HT-29 (cell line): ENCODE data around the gene TRAF3IP1. TPM values are rescaled to one million over a fixed set of nuclear protein-coding genes. Genes with fewer than 3 reads are reported as not detected.
A peak's percentile ranks its signal among the peaks of the same experiment; 100 is the strongest.
"Not testable (repeated sequence)": the region's sequence is repeated elsewhere in the genome, so short reads cannot be mapped to it uniquely, and the experiment has no call there.

Experiments used
- DNase-seq: peaks from one replicate; pipeline ENCODE4 v3.0.0-alpha.2; 2015; ENCODE audit warnings: low spot score
- total RNA-seq: library from RNA; depleted of rRNA; stranded (reverse); fragments of >200 nt; shearing (Covaris generic); gene quantifications from 2 replicates; pipeline ENCODE4 v1.2.3, GENCODE V29; 2014

Gene TRAF3IP1
- total RNA-seq, 1 experiment from 2014 or later = 2.4 TPM

DNA sequence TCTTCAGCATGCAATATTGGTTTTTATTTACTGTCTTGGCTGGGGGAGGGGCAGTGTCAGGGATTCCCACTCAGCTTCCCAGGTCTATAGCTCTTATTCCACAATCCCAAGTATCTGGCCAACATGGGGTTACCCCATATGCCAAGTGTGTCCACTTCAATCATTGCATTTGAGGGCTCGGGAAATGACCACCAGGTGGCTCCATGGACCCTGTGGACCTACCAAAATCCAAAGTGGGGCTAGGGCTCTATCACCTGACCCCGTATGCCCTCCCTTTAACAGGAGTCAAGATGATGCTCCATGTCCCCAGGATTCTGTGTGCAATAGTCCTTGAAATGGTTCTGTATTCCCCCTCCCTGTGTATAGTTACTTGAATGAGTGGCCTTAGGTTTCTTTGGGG, 12.1 kb upstream of the TRAF3IP1 start:
- DNase-seq = no peak

DNA sequence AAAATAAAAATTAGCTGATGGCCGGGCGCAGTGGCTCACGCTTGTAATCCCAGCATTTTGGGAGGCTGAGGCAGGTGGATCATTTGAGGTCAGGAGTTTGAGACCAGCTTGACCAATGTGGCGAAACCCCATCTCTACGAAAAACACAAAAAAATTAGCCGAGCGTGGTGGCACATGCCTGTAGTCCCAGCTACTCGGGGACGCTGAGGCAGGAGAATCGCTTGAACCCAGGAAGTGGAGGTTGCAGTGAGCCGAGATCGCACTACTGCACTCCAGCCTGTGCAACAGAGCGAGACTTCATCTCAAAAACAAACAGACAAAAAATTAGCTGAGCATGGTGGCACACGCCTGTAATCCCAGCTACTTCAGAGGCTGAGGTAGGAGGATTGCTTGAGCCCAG, 9.6 kb upstream of the TRAF3IP1 start:
- DNase-seq = not testable (repeated sequence)

DNA sequence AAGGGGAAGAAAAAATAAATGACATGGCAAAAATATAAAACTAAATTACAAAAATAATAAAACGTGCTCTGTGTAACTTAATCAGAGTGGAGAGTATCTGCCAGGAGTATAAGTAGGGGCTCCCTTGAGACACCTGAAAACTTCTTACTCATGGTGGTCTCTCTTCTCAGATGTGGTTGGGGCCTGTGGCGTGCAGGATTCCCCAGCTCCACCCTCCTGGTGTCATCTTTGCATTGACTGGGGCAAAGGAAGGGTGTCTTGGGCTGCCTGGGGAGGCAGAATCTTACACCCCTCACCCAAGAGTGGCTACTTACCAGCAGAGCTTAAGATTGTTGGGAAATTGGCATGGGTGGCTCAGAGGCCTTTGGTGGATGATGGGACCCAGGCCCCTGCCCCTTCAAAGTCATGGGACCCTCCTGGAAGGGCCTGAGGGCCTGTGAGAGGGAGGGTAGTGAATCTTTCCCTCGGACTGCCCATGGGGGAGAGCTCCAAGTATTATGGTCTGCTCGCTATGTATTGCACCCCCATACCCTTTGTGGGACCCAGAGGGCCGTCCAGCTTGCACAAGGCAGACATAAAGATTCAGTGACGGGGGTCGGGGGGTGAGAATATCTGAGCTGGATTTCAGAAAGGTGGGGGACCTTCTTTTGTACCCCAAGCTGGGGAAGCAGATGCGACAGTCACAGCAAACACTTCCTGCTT, 6.9 kb upstream of the TRAF3IP1 start:
- DNase-seq = no peak

DNA sequence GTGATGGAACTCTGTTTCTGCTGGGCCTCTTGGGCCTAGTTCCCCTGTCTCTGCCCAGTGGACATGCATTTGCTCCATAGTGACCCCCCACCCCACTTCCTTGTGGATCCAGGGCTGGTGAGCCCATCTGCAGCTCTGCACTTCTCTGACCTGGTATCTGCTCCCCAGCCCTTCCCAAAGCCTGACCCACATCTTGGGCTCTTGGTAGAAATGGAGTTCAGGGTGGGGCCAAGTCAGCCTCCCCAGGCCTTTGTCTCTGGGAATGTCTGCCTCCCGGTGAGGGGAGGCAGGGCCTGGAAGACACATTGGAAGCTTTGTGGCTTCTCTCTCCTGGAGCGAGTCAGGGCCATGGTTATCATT, 6.3 kb upstream of the TRAF3IP1 start:
- DNase-seq = no peak

DNA sequence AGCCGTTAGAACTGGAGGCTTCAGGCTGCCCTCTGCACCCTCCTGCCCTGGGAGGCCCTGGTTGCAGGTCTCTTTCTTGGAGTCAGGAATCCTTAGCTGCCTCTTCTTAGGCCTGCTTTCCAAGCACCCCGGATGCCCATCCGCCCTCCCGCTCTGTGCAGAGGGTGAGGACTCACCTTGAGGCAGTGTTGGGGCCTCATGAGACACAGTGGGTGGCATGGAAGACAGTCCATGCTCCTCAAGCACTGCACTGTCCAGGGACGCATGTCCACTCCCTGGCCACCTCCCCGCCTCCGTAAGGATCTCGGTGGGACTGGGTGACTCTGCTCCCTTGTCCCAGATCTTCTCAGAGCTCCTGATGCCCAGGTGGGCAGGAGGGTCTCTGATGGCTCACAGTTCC, 5.7 kb upstream of the TRAF3IP1 start:
- no peak for DNase-seq

DNA sequence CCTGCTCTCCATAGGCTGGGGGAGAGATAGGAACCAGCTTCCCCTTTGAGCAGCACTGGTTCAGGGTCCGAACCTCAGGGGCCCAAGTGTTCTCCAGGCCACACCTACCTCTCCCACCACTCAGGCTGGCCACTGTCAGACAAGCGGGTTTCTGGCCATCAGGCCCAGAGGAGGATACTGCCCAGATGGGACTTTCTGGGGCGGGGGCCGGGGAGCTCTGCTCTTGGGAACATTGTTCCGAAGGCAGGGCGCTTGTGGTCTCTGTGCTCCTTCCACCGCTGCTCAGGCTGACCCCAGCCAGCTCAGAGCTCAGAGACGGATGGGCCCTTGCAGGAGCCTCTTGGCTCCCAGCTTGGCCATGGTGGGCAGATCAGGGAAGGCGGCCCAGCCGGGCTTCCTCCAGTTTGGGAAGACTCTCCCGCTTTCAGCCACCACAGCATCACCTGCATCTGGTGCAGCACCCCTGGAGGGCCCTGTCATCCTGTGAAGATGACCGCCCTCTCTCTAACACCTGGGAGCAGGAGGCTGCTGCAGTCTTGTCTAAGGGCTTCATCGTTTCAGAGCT, 5.2 kb upstream of the TRAF3IP1 start:
- no peak for DNase-seq

DNA sequence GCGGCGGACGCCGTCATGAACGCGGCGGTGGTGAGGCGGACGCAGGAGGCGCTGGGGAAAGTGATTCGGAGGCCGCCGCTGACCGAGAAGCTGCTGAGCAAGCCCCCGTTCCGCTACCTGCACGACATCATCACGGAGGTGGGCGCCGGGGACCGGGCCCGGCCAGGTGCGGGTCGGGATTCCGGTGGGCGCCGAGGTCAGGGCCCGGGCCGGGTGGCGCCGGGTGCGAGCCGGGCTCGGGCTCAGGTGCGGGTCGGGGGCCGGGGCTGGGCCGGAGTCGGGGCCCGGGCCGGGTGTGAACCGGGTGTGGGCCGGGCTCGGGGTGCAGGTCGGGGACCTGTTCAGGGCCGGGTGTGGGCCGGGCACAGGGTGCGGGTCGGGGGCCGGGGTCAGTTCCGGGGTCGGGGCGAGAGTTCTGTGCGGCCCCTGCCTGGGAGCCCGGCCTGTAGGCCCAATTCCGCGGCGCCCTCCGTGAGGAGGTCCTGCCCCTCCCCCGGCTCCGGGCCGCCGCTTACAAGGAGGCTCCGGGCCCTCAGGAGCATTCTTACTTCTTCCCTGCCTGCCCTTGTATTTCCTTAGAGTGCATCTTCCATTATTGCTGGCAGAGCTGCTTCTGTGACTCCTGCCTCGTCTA, 447 bp downstream of the TRAF3IP1 start:
- no peak for DNase-seq

DNA sequence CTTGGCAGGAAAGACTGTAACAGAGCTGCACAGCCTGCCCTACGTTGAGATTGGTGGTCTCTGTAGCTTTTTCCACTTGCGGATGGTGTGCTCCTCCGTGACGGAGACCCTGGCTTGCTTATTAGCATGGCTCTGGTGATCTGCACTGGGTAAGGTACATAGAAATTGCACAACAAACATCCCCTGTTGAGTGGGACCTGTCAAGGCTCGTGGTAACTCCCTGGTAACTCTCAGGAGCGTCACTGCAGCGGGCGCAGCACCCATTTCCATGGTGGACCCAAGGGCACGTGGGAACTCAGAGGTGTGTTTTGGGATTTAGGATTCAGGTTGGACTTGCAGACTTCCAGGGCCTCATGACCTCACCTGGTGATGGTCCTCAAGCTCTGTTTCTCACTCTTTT, 1.1 kb downstream of the TRAF3IP1 start:
- no peak for DNase-seq

DNA sequence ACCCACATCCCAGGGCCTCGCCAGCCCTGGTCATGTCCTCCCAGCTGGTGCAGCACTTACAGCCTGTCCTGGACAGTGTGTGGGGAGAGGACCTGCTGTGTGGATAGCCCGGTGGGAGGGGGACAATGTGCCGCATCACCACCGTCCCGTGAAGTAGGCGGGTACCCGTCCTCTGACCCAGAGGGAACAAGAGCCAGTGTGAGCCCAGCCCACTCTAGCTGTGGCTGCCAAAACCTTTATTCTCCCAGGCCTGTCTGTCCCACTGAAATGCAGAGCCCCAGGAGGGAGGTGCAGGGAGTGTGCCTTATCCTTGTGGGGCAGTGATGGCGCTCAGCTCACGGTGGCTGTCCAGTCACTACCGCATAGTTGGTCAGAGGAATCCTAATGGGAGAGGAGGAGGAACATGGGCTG, 1.7 kb downstream of the TRAF3IP1 start:
- DNase-seq = no peak

DNA sequence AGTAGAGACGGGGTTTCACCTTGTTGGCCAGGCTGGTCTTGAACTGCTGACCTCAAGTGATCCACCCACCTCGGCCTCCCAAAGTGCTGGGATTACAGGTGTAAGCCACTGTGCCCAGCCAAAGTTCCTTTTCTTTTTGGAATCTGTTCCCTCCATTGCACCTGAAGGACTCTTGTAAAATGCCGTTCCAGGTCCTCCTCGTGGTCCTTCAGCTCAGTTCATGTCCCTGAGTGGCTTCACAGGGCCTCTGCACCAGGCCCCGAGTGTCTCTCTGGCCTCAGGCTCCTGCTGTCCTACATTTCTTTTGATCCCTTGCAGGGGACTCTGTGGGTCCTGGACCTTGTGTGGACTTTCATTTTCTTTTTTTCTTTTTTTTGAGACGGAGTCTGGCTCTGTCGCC, 3.9 kb downstream of the TRAF3IP1 start:
- DNase-seq = not testable (repeated sequence)

DNA sequence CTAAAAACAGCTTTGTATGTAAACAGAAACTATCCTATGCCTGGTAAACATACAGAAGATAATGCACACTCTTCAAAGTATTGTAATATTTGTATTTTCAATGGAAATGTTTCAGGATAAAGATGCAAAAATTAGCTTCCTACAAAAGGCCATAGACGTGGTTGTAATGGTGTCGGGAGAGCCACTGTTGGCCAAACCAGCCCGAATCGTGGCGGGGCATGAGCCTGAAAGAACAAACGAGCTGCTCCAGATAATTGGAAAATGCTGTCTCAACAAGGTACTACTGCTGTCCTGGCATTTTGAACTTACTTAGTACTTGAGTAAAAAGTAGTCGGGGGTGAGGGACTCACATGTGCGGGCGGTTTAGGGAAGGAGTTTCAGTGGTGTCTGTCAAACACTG, 5.4 kb downstream of the TRAF3IP1 start:
- no peak for DNase-seq

DNA sequence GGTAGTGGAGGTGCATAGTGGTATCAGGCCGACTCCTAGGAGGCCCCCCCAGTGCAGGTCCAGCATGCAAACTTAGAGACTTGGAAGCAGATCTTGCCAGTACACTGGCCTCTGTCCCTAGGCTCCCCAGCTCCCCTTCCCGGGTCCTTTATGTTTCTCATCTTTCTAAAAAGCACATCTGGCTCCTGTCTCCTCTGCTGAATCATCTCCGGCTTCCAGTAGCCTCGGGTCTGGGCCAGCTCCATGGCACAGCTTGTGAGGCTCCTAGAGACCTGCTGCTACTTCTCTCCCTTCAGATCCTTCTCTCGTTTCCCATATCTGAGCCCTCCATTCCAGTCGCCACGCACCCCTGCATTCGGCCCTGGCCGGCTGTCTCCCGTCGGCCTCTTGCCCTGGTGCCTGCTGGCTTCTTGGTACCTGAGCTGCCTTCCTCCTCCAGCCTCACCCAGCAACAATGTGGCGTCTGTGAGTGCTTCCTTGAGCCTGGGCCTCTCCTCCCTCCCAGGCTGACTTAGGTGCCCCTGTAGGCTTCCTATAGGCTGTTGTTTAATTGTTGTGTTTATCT, 6.6 kb downstream of the TRAF3IP1 start:
- no peak for DNase-seq

DNA sequence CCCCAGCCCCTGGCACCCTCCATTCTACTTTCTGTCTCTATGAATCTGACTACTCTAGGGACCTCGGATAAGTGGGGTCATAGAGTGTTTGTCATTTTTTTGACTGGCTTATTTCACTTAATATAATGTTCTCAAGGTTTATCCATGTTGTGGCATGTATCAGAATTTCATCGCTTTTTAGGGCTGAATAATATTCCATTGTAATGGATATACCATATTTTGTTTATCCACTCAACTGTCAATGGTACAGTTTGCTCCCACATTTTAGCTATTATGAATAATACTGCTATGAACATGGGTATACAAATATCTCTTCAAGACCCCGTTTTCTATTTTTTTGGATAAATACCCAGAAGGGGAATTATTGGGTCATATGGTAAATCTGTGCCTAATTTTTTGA, 7.4 kb downstream of the TRAF3IP1 start:
- no peak for DNase-seq

DNA sequence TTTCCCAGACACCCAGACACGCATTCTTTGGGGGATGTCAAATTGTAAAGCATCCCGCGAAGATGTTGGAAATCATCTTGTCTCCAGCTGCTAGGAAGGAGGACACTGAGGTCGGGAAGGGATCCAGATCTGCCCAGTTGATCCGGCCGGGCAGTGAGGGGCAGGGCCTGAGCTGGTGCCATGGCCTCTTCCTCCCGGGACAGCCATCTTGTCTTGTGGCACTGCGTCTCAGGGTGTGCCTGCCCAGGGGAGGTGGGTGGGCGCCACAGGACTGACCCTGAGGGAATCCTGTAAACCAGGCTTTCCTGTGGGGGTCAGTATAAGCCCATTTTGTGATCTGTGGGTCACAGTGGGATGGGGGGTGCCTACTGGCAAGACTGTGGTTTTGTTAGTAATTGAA, 10.1 kb downstream of the TRAF3IP1 start:
- no peak for DNase-seq

DNA sequence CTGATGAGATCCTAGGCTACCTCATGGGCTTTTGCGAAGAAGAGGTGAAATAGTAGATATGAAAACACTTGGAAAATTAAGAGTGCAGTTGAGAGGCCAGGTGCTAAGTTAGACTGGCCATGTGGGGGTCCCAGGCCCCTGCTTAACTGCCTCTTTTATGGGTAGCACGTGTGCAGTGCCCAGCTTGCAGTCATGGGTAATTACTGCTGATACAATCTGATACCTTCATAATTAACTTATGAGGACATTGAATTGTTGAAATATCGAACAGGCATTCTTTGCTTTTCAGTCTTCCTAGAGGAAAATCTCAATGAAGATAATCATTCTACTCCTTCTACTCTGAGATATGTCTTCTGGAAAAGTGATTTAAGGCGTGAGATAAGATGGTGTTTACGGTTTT, 11.6 kb downstream of the TRAF3IP1 start:
- DNase-seq = no peak

DNA sequence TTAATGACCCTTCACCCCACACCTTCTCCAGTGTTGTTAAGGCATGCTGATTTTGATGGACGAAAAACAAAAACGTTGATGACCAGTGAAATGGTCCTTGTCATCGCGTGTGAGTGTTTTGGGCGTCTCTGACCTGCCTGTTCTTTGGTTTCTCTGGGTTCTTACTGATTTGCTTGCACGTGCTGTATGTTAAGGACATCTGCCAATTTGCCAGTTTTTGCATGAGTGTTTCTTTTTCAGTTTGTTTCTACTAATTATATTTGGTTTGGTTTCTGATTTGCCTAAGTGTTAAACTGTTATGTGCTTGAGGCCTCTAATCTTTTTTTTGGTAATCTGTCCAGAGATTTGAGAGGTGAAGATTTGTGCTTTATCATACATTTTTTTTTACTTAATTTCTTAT, 14.6 kb downstream of the TRAF3IP1 start:
- DNase-seq = no peak

DNA sequence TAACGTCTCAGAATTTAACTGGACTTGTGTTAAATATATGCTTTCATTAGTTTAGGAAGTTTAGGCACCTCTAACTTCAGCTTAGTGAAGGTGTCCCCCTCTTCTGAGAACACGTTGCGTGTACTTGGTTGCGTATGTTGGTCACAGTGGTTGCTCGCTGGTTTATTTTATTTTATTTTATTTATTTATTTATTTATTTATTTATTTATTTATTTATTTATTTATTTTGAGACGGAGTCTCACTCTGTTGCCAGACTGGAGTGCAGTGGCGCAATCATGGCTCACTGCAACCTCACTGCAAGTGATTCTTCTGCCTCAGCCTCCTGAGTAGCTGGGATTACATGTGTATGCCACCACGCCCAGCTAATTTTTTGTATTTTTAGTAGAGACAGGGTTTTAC, 15.3 kb downstream of the TRAF3IP1 start:
- DNase-seq = not testable (repeated sequence)

DNA sequence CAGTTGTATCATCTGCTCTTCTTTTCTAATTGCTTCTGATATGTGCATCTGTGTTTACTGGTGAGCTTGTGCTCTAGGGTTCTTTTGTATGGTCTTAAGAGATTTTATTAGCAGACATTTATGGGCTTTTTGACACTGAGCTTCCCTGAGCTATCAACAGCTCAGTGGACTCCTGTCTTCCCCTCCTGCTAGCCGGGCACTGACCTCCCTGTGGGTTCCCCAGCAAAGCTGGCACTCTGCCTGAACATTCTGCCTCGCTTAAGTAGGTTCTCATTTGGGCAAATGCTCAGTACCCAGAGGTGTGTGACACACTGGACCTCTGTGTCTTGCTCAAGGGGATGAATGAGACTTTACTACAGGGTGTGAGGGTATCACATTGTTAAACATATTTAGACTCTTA, 15.8 kb downstream of the TRAF3IP1 start:
- DNase-seq = no peak

DNA sequence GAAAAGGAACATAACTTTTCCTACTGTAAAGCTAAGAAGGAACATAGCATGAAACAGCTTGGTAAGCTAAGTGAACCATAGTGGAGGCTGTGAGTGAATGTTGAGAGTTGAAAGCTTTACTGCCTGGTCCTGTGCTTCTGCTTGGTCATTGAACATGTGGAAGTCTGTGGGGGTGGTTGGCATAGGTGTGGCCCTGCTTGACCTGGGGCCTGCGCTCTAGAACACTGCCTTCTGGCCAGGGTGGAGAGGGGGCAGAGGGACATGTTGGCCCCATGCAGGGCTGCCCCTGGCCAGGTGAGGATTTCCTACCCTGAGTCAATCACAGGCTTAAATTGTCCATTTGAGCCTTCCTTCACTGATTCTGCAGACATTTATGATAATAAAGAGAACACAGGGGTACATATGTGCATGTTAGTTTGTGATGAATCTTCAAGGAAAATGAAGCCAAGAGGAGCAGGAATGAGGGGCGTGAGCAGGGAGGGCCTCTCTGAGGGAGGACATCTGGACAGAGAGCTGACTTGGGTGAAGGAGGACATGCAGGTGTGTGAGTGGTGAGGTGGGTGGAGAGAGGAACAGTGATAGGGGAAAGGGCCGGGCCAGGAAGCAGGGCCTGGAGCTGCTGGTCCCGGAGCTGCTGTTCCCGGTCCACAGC, 16.6 kb downstream of the TRAF3IP1 start:
- DNase-seq = no peak

DNA sequence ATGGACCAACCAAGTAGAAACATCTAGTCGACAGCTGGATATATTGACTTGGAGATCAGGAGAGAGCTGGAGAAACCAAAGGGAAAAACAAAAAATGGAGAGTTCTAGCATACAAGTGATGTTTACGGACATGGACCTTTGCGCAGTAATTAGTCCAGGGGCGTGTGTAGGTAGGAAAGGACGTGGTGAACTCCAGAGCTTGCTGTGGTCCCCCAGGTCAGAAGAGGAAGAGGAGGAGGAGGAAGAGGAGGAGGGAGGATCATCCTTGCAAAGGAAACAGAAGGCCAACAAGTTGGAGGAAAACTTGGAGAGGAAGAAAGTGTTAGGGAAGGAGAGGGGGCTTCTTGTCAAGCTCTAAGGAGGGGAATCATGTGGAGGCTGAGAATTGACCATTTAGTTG, 17.5 kb downstream of the TRAF3IP1 start:
- DNase-seq = no peak

DNA sequence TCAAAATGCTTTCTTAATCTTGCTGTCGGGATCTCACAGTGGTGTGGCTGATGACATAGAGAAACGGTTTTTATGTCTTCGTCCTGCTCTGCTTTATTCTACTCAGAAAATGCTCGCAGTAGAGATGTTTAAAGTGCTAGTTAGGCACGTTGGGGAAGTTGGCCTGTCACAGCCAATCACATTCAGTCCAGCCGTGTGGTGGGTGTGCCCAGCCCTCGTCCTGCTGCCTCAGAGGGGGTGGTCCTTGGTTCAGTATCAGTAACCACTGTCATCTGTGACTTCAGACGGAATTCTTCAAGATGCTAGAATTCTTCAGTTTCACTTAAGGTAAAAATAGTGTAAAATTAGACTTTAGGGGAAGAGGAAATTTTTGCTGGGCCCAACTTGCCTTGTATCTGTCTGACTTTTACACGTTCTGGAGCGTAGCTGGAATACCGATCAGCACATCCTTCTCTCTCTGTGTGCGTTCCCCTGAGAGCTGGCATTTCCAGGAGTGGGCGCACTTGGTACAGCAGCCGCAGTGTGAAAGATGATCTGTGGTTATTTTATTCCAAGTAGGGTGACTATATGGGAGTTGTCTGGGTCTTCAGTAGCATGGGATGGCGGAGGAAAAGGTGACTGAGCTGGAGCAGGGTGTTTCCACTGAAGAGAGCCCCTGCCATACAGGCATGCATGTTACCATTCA, 18.5 kb downstream of the TRAF3IP1 start:
- DNase-seq = no peak

DNA sequence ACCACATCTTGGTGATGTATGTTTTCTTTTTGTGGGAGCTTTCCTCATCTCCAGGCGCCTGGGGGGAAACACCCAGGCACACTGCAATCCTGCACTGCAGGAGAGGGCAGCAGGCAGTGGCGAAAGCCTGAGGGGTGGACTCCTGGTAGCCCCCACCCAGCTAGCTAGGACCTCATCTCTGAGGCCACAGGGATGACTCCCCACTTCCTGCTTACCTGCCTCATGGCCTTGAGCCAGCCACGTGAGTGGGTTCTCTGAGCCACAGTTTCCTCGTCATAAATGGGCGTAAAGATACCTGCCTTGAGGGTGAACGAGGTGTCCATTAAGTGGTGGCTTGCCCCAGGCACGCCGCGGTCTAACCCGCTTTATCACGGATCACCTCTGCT, 19.1 kb downstream of the TRAF3IP1 start:
- DNase-seq = peak; percentile 3
